ENCODE measurements around the gene KRTAP6-2.

Gene KRTAP6-2

DNA sequence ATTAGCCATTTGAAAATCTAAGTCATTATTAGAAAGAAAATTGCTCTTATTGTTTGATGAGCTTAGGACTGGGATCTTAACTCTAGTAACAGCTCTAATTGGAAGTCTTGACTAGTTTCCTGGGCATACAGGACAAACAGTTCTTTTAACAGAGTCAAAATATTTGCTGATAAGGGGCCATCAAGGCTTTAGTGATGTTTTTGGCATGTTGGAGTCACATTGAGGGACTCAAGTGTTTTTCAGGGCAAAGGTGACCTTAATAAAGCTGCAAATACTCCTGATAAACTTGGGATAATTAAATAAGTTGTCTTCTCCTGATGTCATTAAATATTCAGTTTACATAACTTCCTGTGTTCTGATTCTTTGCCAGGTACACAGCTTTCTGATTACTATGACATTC is 31.1 kb downstream of the KRTAP6-2 start:
- DNase-seq (ENCODE audit: low spot score): no peak

DNA sequence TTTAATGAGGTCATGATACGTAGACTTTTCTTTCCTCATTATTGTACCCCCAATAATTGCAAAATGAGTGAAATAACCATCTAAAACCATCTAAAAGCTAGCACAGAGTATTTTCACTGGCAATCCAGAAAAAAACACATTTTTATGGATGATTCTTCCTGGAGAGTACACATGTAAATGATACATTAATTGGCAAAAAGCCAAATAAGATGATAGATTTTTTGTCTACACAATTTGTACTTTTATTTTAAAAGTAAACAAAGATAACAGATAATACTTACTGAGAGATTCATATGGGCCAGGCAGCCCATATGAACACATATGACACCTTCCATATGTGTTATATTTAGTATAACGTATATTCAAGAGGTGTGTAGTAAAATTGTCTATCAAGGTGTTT is 35.1 kb downstream of the KRTAP6-2 start:
- no peak for DNase-seq (ENCODE audit: low spot score)

DNA sequence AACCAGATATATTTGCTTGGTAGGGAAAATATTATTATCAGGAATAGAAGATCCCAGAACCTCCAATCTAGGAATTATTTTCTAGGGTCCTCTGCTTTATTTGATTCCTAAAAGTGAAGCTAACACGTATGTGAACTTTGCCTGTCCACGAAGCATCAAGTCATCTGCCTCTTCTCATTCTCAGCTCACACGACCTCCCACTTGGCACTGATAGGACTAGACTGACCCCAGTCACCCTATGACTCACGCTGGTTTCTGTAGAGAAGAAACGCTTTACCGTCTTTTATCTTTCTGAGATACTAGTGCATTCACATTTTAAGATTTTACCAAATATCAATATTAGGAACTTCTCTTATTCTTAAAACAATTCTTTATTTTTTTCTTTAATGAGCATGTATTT is 35.6 kb downstream of the KRTAP6-2 start:
- no peak for DNase-seq (ENCODE audit: low spot score)

DNA sequence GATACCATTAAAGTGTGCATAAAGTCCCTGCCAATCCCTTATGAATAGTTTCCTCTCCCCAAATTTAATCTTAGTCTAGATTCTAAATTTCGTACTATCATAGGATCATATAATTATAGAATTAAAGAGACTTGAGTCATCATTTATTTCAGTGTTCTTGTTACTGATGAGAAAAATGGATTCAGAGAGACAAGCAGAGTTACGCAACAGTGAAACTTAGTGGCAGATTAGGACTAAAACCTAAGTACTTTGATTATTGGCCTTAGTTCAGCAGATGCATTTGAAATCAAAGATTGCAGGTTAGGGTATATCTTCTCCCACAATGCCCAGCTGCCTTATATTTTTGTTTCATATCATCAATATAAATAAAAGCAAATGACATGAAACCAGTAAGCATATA is 36.7 kb downstream of the KRTAP6-2 start:
- no peak for DNase-seq (ENCODE audit: low spot score)

DNA sequence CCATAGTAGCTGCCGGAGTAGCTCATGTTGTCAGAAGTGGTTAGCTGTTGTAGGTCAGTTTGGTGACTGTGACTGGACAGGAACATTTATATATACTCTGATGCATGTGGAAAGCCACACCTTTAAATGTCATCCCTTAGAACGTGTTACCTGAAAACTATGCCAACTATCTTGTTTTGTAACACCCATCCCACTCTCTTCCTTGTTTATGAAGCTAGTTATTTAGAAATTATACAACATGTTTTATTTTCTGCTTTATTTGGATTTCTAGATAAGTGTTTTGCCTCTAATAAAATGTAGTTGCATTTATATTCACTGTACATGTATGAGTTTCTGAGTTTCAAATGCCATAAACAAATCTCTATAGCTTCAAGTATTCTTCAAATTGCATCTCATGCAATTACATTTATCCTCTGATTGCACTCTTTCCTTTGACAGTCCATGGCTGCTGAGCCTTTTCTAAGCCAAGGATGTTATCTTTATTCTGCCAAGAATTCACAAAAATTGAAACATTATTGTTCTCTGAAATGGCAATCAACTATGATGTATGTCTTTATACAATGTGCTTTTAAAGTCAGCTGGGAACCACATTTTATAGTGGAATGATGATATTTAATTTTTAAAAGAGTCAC is 37.3 kb downstream of the KRTAP6-2 start, which contains the start of gene KRTAP19-7:
Gene KRTAP19-7, minus strand, starts transcription at position 51 of the 632 bp plus-strand sequence. Its CDS starts 25 bp downstream, at position 26.
- DNase-seq (ENCODE audit: low spot score): no peak

DNA sequence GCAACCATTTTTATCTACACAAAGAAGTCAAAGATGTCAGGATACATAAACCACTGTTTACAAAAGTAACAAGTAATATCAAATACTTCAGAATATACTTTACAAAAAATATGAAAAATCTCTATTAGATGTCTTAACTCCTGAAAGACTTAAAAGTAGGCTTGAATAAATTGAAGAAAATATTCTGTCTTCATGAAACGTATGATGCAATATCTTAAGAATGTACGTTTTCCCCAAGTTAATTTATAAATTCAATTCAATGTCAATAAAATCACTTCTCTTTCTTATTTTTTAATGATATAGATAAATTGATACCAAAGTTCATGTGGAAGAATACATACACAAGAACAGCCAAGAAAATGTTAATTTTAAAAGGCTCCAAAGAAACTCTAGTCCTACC is 43.6 kb downstream of the KRTAP6-2 start:
- no peak for DNase-seq (ENCODE audit: low spot score)

DNA sequence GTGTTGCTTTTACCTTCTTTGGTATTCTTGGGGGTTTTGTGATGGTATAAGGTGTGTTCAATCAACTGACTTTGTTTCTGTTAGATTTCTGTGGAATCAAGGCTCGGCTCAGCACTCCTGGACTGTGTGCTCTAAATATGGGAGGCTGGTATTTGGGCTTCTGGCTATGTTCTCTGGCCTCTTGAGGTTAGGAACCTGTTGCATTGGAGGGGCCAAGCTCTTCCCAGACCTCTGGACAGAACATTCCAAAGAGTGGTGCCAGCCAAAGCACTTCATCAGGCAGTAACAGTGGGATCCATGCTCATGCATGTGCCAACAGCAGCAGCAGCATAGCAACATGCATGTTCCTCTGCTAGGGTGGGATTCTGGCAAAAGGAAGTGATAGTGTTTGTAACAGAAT is 45.9 kb downstream of the KRTAP6-2 start:
- no peak for DNase-seq (ENCODE audit: low spot score)

All from kidney tubule cell (primary cell).